HG03575 (cell line): Measurements from ENCODE around the gene MFN2.

Source experiments
- ATAC-seq: cut with Tn5 transposase; IDR thresholded peaks from one replicate; pipeline ENCODE4 v1.9.1; 2021; ENCODE audit not compliant: unreplicated experiment, insufficient number of reproducible peaks, low FRiP score; ENCODE audit errors: extremely low read depth

MFN2 gene

DNA sequence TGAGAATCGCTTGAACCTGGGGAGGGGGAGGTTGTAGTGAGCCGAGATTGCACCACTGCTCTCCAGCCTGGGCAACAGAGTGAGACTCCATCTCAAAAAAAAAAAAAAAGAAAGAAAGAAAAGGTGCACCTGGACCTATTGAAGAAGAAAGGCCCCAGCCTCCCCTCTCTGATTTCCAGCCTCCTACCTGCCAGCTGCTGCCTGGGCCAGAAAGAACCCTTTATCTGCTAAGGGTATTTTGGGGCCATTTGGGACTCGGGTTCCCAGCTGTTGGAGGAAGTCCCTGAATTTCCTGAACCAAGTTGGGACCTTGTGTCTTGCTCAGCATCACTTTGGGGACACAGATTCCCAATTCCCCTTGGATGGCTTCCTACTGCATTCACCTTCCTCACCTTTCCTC, 79.0 kb downstream of the MFN2 start:
- no peak for ATAC-seq

DNA sequence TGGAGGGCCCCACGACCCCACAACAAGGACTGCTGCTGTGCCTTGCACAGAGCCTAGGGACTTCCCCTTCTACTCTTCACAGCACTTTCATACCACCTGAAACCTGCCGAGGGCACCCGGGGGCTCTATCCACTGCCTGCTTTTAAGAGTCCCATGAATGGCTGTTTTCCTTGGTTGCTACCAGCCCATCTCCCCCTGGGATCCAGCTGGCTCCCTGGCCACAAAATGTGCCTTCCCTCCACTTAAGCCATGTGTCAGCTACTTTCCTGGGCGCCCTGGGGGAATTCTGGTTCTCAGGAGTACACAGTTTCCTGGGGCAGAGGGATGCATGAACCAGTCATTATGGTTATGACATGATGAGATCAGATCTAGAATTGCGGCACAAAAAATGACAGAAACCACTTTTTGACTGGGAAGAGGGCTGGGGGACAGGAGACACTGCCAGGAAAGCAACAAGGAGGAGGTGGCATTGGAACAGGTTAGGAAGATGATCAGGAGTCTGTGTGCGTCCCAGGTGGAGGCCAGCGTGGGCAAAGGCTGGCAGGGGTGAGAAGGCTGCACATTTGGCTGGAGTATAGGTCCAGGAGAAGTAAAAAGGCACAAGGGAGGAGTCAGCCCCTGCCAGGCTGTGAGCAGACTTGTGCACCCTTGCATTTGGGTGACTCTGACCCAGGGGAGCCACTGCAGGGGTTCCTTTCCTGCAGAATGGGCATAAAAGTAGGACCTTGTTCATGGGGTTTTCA, 79.6 kb downstream of the MFN2 start:
- no peak for ATAC-seq

GRCh38 chr1:12060500-12060899, 80.3 kb downstream of the MFN2 start:
- ATAC-seq = no peak
